H1 (cell line): Measurements from ENCODE around the gene CREBL2. TPM values are rescaled to one million over a fixed set of nuclear protein-coding genes. Genes with fewer than 3 reads are reported as not detected.

ENCODE experiments used
- CTCF ChIA-PET: fragments of 300-600 bp; sonication (Branson Sonifier 250); formaldehyde crosslinking; loops from one replicate; lab custom pipeline; 2021; ENCODE audit not compliant: partially characterized antibody; lab: Charles Lee
- POLR2A ChIA-PET: fragments of 300-600 bp; sonication (Branson Sonifier 250); formaldehyde crosslinking; loops from one replicate; lab custom pipeline; 2021; ENCODE audit warnings: inconsistent platforms; ENCODE audit not compliant: partially characterized antibody; lab: Charles Lee
- DNase-seq, 2 experiments: peaks; one replicate each; pipeline versions ENCODE4 v3.0.0 to v3.0.0-alpha.2; 2010 to 2022; ENCODE audit warnings: low spot score in 2 of 2, low read depth in 1 of 2, mixed read lengths in 1 of 2
- FAIRE-seq: peaks from 2 replicates; lab custom pipeline; 2011; peaks lifted over from hg19 to GRCh38; lab: Jason Lieb, UNC
- H2AFZ ChIP-seq: 2 replicates; pipeline ENCODE4 v1.8.1; 2012; ENCODE audit warnings: low read length, inconsistent platforms
- H2AK5ac ChIP-seq: 2 replicates; pipeline ENCODE4 v1.6.1; 2013; ENCODE audit warnings: low read depth, low read length
- H2BK120ac ChIP-seq: replicated peaks from 2 replicates; pipeline ENCODE3; 2013; ENCODE audit warnings: low read depth, low read length, inconsistent platforms
- H2BK12ac ChIP-seq: 2 replicates; pipeline ENCODE4 v1.6.1; 2013; ENCODE audit warnings: low read depth, low read length
- H2BK15ac ChIP-seq: 2 replicates; pipeline ENCODE4 v1.6.1; 2013; ENCODE audit warnings: low read length
- H2BK20ac ChIP-seq: 2 replicates; pipeline ENCODE4 v1.6.1; 2013; ENCODE audit warnings: low read length
- H2BK5ac ChIP-seq: 2 replicates; pipeline ENCODE4 v1.6.1; 2013; ENCODE audit warnings: low read depth, low read length
- H3K14ac ChIP-seq: 2 replicates; pipeline ENCODE4 v1.6.1; 2013; ENCODE audit warnings: inconsistent platforms; ENCODE audit not compliant: insufficient read length
- H3K18ac ChIP-seq: 2 replicates; pipeline ENCODE4 v1.6.1; 2013; ENCODE audit warnings: low read length; ENCODE audit errors: extremely low read depth
- H3K23ac ChIP-seq: 2 replicates; pipeline ENCODE4 v1.6.1; 2013; ENCODE audit warnings: inconsistent platforms; ENCODE audit not compliant: insufficient read length
- H3K23me2 ChIP-seq: 2 replicates; pipeline ENCODE4 v1.6.1; 2013; ENCODE audit warnings: low read depth, low read length
- H3K27ac ChIP-seq: 2 replicates; pipeline ENCODE4 v1.6.1; 2011; ENCODE audit warnings: low read depth, low read length, inconsistent platforms
- H3K27me3 ChIP-seq, 4 experiments: replicated peaks in 1 of 4; 1 replicate in 1 of 4; 2 replicates in 3 of 4; pipeline versions ENCODE4 v1.6.1 to v1.8.1; 2011 to 2013; ENCODE audit warnings: low read length in 3 of 4, mild to moderate bottlenecking in 3 of 4, inconsistent platforms in 2 of 4, mixed read lengths in 2 of 4, moderate library complexity in 1 of 4; ENCODE audit not compliant: control insufficient read depth in 3 of 4, insufficient read depth in 3 of 4; ENCODE audit errors: extremely low read depth in 1 of 4
- H3K36me3 ChIP-seq, 4 experiments: 2 replicates each; pipeline versions ENCODE4 v1.6.1 to v1.8.1; 2011 to 2013; ENCODE audit warnings: mild to moderate bottlenecking in 4 of 4, low read length in 3 of 4, moderate library complexity in 2 of 4, control low read depth in 1 of 4, inconsistent platforms in 1 of 4; ENCODE audit not compliant: insufficient read depth in 4 of 4, control insufficient read depth in 2 of 4
- H3K4ac ChIP-seq: replicated peaks from 2 replicates; pipeline ENCODE3; 2013; ENCODE audit warnings: low read length, low read depth, mixed read lengths, inconsistent platforms; ENCODE audit not compliant: insufficient read length
- H3K4me1 ChIP-seq, 4 experiments: replicated peaks in 1 of 4; 1 replicate in 1 of 4; 2 replicates in 3 of 4; pipeline versions ENCODE4 v1.6.1 to v1.8.1; 2011 to 2013; ENCODE audit warnings: low read length in 3 of 4, inconsistent platforms in 2 of 4, mixed read lengths in 1 of 4; ENCODE audit not compliant: insufficient read depth in 4 of 4, control insufficient read depth in 3 of 4
- H3K4me2 ChIP-seq, 2 experiments: 2 replicates each; pipeline versions ENCODE4 v1.6.1 to v1.8.1; 2011 to 2013; ENCODE audit warnings: low read depth in 2 of 2, low read length in 2 of 2, control low read depth in 1 of 2, inconsistent platforms in 1 of 2, mild to moderate bottlenecking in 1 of 2; ENCODE audit not compliant: insufficient read depth in 1 of 2
- H3K4me3 ChIP-seq, 4 experiments: fragments of 200-600, 300-600 bp in 1 of 4; sonication (generic), shearing (Covaris generic), sonication (Bioruptor Twin) in 1 of 4; 2 replicates each; pipeline versions ENCODE4 v1.5.1 to v1.8.1; 2011 to 2016; ENCODE audit warnings: low read length in 4 of 4, low read depth in 3 of 4, control low read depth in 2 of 4, inconsistent platforms in 2 of 4, mild to moderate bottlenecking in 2 of 4, mixed read lengths in 1 of 4, moderate library complexity in 1 of 4; ENCODE audit not compliant: insufficient read depth in 2 of 4; ENCODE audit errors: extremely low read depth in 1 of 4
- H3K56ac ChIP-seq: replicated peaks from 2 replicates; pipeline ENCODE3; 2013; ENCODE audit warnings: low read depth, mild to moderate bottlenecking, mixed read lengths, low read length, inconsistent platforms; ENCODE audit not compliant: insufficient read length
- H3K79me1 ChIP-seq: 2 replicates; pipeline ENCODE4 v1.6.1; 2013; ENCODE audit warnings: low read depth, low read length, control low read depth
- H3K79me2 ChIP-seq, 2 experiments: 2 replicates each; pipeline versions ENCODE4 v1.6.1 to v1.8.1; 2012 to 2013; ENCODE audit warnings: low read length in 2 of 2, mild to moderate bottlenecking in 2 of 2, inconsistent platforms in 1 of 2; ENCODE audit not compliant: insufficient read depth in 2 of 2, control insufficient read depth in 1 of 2
- H3K9ac ChIP-seq, 4 experiments: replicated peaks in 1 of 4; 1 replicate in 1 of 4; 2 replicates in 3 of 4; pipeline versions ENCODE4 v1.6.1 to v1.8.1; 2011 to 2013; ENCODE audit warnings: low read depth in 3 of 4, low read length in 3 of 4, control low read depth in 2 of 4, mild to moderate bottlenecking in 2 of 4, moderate library complexity in 2 of 4, inconsistent platforms in 1 of 4; ENCODE audit errors: extremely low read depth in 1 of 4
- H3K9me3 ChIP-seq, 2 experiments: 2 replicates each; pipeline versions ENCODE4 v1.6.1 to v1.8.1; 2012 to 2013; ENCODE audit warnings: mild to moderate bottlenecking in 2 of 2, moderate library complexity in 2 of 2, control low read depth in 1 of 2, inconsistent platforms in 1 of 2, low read depth in 1 of 2, low read length in 1 of 2, mixed read lengths in 1 of 2; ENCODE audit not compliant: insufficient read depth in 2 of 2
- H4K20me1 ChIP-seq, 2 experiments: replicated peaks in 1 of 2; 2 replicates each; pipeline versions ENCODE3 to v1.8.1; 2011 to 2013; ENCODE audit warnings: inconsistent platforms in 2 of 2, low read length in 2 of 2, mild to moderate bottlenecking in 1 of 2; ENCODE audit not compliant: insufficient read depth in 2 of 2, control insufficient read depth in 1 of 2
- H4K5ac ChIP-seq: 2 replicates; pipeline ENCODE4 v1.6.1; 2013; ENCODE audit warnings: low read length, low read depth, mixed read lengths, inconsistent platforms; ENCODE audit not compliant: insufficient read length
- H4K8ac ChIP-seq: 2 replicates; pipeline ENCODE4 v1.8.0; 2013; ENCODE audit warnings: mild to moderate bottlenecking, moderate library complexity, low read length, inconsistent platforms; ENCODE audit not compliant: insufficient read depth; ENCODE audit errors: extremely low read depth
- H4K91ac ChIP-seq: replicated peaks from 2 replicates; pipeline ENCODE3; 2013; ENCODE audit warnings: low read length, mixed read lengths, inconsistent platforms; ENCODE audit not compliant: insufficient read length
- GABPA ChIP-seq: IDR thresholded peaks from 2 replicates; pipeline ENCODE4 v1.6.1; 2011; ENCODE audit warnings: mild to moderate bottlenecking, low read length, moderate library complexity, borderline replicate concordance; ENCODE audit not compliant: insufficient read depth
- GTF2F1 ChIP-seq: IDR thresholded peaks from 2 replicates; pipeline ENCODE4 v1.6.1; 2012; ENCODE audit warnings: low read depth, low read length, improper control_type of control experiment, borderline replicate concordance
- KDM5A ChIP-seq: fragments of 200-600 bp; IDR thresholded peaks from 2 replicates; pipeline ENCODE4 v1.7.1; 2012; ENCODE audit warnings: mild to moderate bottlenecking, low read length, inconsistent platforms, mixed read lengths
- POLR2A ChIP-seq, 2 experiments: IDR thresholded peaks; 1 replicate in 1 of 2; 2 replicates in 1 of 2; pipeline ENCODE4 v1.6.1; 2011; ENCODE audit warnings: low read depth in 2 of 2, low read length in 2 of 2, mild to moderate bottlenecking in 2 of 2; ENCODE audit errors: control extremely low read depth in 1 of 2
- POLR2AphosphoS5 ChIP-seq: IDR thresholded peaks from 2 replicates; pipeline ENCODE4 v1.6.1; 2011; ENCODE audit warnings: low read depth, low read length
- SIX5 ChIP-seq: IDR thresholded peaks from 2 replicates; pipeline ENCODE4 v1.6.1; 2011; ENCODE audit warnings: mild to moderate bottlenecking, low read depth, low read length
- SP1 ChIP-seq: IDR thresholded peaks from 2 replicates; pipeline ENCODE4 v1.6.1; 2011; ENCODE audit warnings: low read depth, low read length
- TBP ChIP-seq: IDR thresholded peaks from 2 replicates; pipeline ENCODE4 v1.6.1; 2011; ENCODE audit warnings: low read depth, low read length, improper control_type of control experiment
- WGBS, 2 experiments: shearing (Covaris generic) in 1 of 2; methylation state at CpG; one replicate each; pipeline versions ENCODE4 v1.1.6 to v1.1.7; 2013 to 2015; ENCODE audit warnings: low lambda C conversion rate in 2 of 2, mixed read lengths in 2 of 2, inconsistent platforms in 1 of 2, low coverage in 1 of 2, missing lambda C conversion rate in 1 of 2; ENCODE audit not compliant: insufficient replicate concordance in 2 of 2, insufficient coverage in 1 of 2, insufficient read length in 1 of 2; ENCODE audit errors: extremely low coverage in 1 of 2, missing lambda C conversion rate in 1 of 2; 5-methylcytosine and 5-hydroxymethylcytosine counted together
- polyA plus RNA-seq, 7 experiments: library from polyadenylated mRNA; depleted of rRNA in 3 of 7; stranded (reverse) in 5 of 7; unstranded in 2 of 7; fragments of >200 nt in 5 of 7; fragments of 200-250 nt in 2 of 7; gene quantifications; 1 replicate in 5 of 7; 2 replicates in 1 of 7; 4 replicates in 1 of 7; pipeline versions ENCODE4 v1.2.1 to v1.2.3, GENCODE V29; 2011 to 2013; ENCODE audit warnings: missing spikeins in 2 of 7, mixed read lengths in 2 of 7
- total RNA-seq: library from RNA; stranded (reverse); fragmentation: NEBNext Ultra II Directional; extraction: Animal tissue kit (Norgen Biotek cat#: 25700); gene quantifications from 2 replicates; pipeline ENCODE4 v1.2.1, GENCODE V29; 2021
- TF ChIP-seq, protein P1 (sequence below): IDR thresholded peaks from 2 replicates; pipeline ENCODE4 v1.6.1; 2011; ENCODE audit warnings: low read depth, mild to moderate bottlenecking, low read length; ENCODE audit not compliant: insufficient read depth
- TF ChIP-seq, protein P2 (sequence below), 3 experiments: IDR thresholded peaks; 1 replicate in 2 of 3; 2 replicates in 1 of 3; pipeline versions ENCODE4 v1.5.1 to v1.6.1; 2011; ENCODE audit warnings: low read length in 3 of 3, mild to moderate bottlenecking in 3 of 3, inconsistent platforms in 2 of 3, low read depth in 1 of 3, moderate library complexity in 1 of 3; ENCODE audit not compliant: insufficient read depth in 1 of 3; ENCODE audit errors: control extremely low read depth in 1 of 3

CREBL2 gene
- total and polyA plus RNA-seq, 2 of the 8 experiments (the other 6 are each of a cell fraction or from before 2014, with no cell fraction given) = 9.8 to 18.3 TPM

DNA sequence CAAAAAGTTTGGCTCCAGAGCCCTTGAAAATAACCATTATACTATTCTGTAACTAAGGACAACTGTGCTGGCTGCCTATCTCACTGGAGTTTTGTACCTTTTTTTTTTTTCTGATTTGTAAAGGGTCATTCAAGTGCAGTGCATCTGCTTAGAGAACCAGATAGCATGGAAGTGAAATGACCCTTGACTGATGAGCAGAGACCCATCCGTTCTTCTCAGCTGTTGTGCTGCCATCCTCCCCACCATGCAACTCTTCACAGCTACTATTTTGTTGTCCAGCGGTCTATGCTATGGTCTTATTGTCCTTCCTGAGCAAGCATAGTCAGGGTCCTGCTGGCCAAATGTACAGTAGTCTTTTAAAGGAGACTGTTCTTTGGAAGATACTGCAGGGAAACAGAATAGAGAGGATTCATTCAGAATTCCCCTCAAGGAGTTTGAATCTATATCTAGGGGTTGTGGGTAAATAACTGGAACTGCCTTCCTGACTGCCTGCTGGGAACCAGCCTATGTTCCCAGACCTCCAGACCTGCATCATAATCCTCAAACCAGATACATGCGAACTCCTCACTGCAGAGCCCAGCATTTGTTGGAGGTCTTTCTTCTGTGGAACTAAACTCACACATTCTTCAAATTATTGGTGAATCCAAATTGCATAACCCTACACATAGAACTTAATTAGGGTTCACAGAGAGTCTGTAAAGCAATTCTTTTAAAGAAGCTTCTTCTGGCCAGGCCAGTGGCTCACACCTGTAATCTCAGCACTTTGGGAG, 43.2 kb downstream of the CREBL2 start:
- ChIA-PET CTCF (interaction anchor here (0.7 to 4.4 kb wide), 25 partner anchors 8 to 278 kb away, joined by 3 to 37 read pairs (median 6); partner anchors contain the start of gene CREBL2), POLR2A (interaction anchor here (0.7 to 1.1 kb wide), 5 partner anchors 10 to 265 kb away, joined by 3 read pairs; no protein-coding TSS in a partner anchor)
- Histone ChIP-seq H3K36me3 (peaks cover 0 to 5% (median 1%) of the 10 kb centered on the region in 4 experiments; a peak in 1 of 8 replicates), H2BK15ac (no peak overlapping the region), H3K14ac (no peak overlapping the region), H2BK120ac (no peak overlapping the region), H2AK5ac (no peak overlapping the region; the same call in 1 of the 2 replicates), H3K4me3 (no peak overlapping the region), H3K9ac (no peak overlapping the region), H3K27ac (no peak overlapping the region), H3K79me2 (no peaks in the 10 kb centered on the region), H3K4ac (no peak overlapping the region), H2BK12ac (no peak overlapping the region), H3K79me1 (no peaks in the 10 kb centered on the region), H3K56ac (no peak overlapping the region), H2BK5ac (no peak overlapping the region), H3K4me1 (peaks cover 2 to 9% (median 5%) of the 10 kb centered on the region in 4 experiments), H4K8ac (no peak overlapping the region), H4K5ac (no peak overlapping the region), H2BK20ac (no peak overlapping the region), H4K20me1 (no peaks in the 10 kb centered on the region), H2AFZ (no peak overlapping the region), H3K23me2 (no peaks in the 10 kb centered on the region), H3K18ac (no peak overlapping the region), H3K4me2 (no peak overlapping the region), H3K9me3 (peaks cover 0 to 8% of the 10 kb centered on the region in 2 experiments; a peak in 3 of 4 replicates), H3K23ac (no peak overlapping the region), H3K27me3 (no peaks in the 10 kb centered on the region), H4K91ac (no peak overlapping the region)
- FAIRE-seq (no peak), DNase-seq (no peak)
- WGBS, 2 experiments = 92% methylated on average over 3 of the region's 3 CpGs; no CpG with 5 or more reads in 1 of the 2 experiments
- no peak for TF ChIP-seq POLR2AphosphoS5
- no peak for TF ChIP-seq SP1
- TF ChIP-seq POLR2A (IDR thresholded peaks at IDR 0.05; ENCODE audit: control extremely low read depth in 1 of 2, low read depth in 2 of 2, low read length in 2 of 2) = no peak
- TF ChIP-seq KDM5A = no peak
- TF ChIP-seq TBP = no peak
- TF ChIP-seq GTF2F1 = no peak
- TF ChIP-seq GABPA = no peak
- TF ChIP-seq, protein P1, sequence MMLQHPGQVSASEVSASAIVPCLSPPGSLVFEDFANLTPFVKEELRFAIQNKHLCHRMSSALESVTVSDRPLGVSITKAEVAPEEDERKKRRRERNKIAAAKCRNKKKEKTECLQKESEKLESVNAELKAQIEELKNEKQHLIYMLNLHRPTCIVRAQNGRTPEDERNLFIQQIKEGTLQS = no peak
- TF ChIP-seq, protein P2, sequence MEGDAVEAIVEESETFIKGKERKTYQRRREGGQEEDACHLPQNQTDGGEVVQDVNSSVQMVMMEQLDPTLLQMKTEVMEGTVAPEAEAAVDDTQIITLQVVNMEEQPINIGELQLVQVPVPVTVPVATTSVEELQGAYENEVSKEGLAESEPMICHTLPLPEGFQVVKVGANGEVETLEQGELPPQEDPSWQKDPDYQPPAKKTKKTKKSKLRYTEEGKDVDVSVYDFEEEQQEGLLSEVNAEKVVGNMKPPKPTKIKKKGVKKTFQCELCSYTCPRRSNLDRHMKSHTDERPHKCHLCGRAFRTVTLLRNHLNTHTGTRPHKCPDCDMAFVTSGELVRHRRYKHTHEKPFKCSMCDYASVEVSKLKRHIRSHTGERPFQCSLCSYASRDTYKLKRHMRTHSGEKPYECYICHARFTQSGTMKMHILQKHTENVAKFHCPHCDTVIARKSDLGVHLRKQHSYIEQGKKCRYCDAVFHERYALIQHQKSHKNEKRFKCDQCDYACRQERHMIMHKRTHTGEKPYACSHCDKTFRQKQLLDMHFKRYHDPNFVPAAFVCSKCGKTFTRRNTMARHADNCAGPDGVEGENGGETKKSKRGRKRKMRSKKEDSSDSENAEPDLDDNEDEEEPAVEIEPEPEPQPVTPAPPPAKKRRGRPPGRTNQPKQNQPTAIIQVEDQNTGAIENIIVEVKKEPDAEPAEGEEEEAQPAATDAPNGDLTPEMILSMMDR (IDR thresholded peaks at IDR 0.05; ENCODE audit: control extremely low read depth in 1 of 3, insufficient read depth in 1 of 3, low read depth in 1 of 3, low read length in 3 of 3) = no peak
- TF ChIP-seq SIX5 = no peak
